Measurements from ENCODE around the gene ADAMTS12. TPM values are rescaled to one million over a fixed set of nuclear protein-coding genes. Genes with fewer than 3 reads are reported as not detected.

Gene ADAMTS12
- total RNA-seq, 1 donor from 2014 or later: not detected

- DNase-seq (ENCODE audit: low read depth, low spot score): no peak
Observed at GRCh38 chr5:33806738-33807442, 84.9 kb downstream of the ADAMTS12 start.

- DNase-seq (ENCODE audit: low read depth, low spot score): no peak
Observed at GRCh38 chr5:33801292-33801691, 90.5 kb downstream of the ADAMTS12 start.

GRCh38 chr5:33800241-33800950 is 91.4 kb downstream of the ADAMTS12 start:
- DNase-seq (ENCODE audit: low read depth, low spot score): no peak

GRCh38 chr5:33795496-33795895 is 96.3 kb downstream of the ADAMTS12 start:
- DNase-seq (ENCODE audit: low read depth, low spot score): no peak

GRCh38 chr5:33794550-33795181 is 97.1 kb downstream of the ADAMTS12 start:
- DNase-seq (ENCODE audit: low read depth, low spot score): no peak

GRCh38 chr5:33793836-33794549 is 97.8 kb downstream of the ADAMTS12 start:
- DNase-seq (ENCODE audit: low read depth, low spot score): no peak

- DNase-seq (ENCODE audit: low read depth, low spot score): no peak
Observed at GRCh38 chr5:33793276-33793675, 98.5 kb downstream of the ADAMTS12 start.

GRCh38 chr5:33792559-33792958 is 99.2 kb downstream of the ADAMTS12 start:
- DNase-seq (ENCODE audit: low read depth, low spot score): no peak

- no peak for DNase-seq (ENCODE audit: low read depth, low spot score)
Observed at GRCh38 chr5:33789567-33789957, 102.2 kb downstream of the ADAMTS12 start.

- no peak for DNase-seq (ENCODE audit: low read depth, low spot score)
Observed at GRCh38 chr5:33788922-33789566, 102.7 kb downstream of the ADAMTS12 start.

GRCh38 chr5:33785571-33785970 is 106.2 kb downstream of the ADAMTS12 start:
- DNase-seq (ENCODE audit: low read depth, low spot score): no peak

GRCh38 chr5:33781286-33781685 is 110.5 kb downstream of the ADAMTS12 start:
- no peak for DNase-seq (ENCODE audit: low read depth, low spot score)

- no peak for DNase-seq (ENCODE audit: low read depth, low spot score)
Observed at GRCh38 chr5:33776151-33776660, 115.6 kb downstream of the ADAMTS12 start.

GRCh38 chr5:33774341-33774740 is 117.4 kb downstream of the ADAMTS12 start:
- DNase-seq (ENCODE audit: low read depth, low spot score): no peak

GRCh38 chr5:33772380-33772897 is 119.4 kb downstream of the ADAMTS12 start:
- DNase-seq (ENCODE audit: low read depth, low spot score): no peak

GRCh38 chr5:33769968-33770367 is 121.8 kb downstream of the ADAMTS12 start:
- no peak for DNase-seq (ENCODE audit: low read depth, low spot score)

GRCh38 chr5:33769196-33769595 is 122.6 kb downstream of the ADAMTS12 start:
- no peak for DNase-seq (ENCODE audit: low read depth, low spot score)

GRCh38 chr5:33766023-33766422 is 125.8 kb downstream of the ADAMTS12 start:
- DNase-seq (ENCODE audit: low read depth, low spot score): no peak

- no peak for DNase-seq (ENCODE audit: low read depth, low spot score)
Observed at GRCh38 chr5:33764786-33765185, 127.0 kb downstream of the ADAMTS12 start.

- no peak for DNase-seq (ENCODE audit: low read depth, low spot score)
Observed at GRCh38 chr5:33763435-33763834, 128.4 kb downstream of the ADAMTS12 start.

- no peak for DNase-seq (ENCODE audit: low read depth, low spot score)
Observed at GRCh38 chr5:33762859-33763258, 128.9 kb downstream of the ADAMTS12 start.

All from pulmonary artery endothelial cell (primary cell).